Bronchial epithelial cell (primary cell): ENCODE results near the gene CDCA5. TPM values are rescaled to one million over a fixed set of nuclear protein-coding genes. Genes with fewer than 3 reads are reported as not detected.
A peak's percentile ranks its signal among the peaks of the same experiment; 100 is the strongest.
"Not testable (repeated sequence)": the region's sequence is repeated elsewhere in the genome, so short reads cannot be mapped to it uniquely, and the experiment has no call there.

Experiments used
- DNase-seq: peaks from one replicate; pipeline ENCODE4 v3.0.0-alpha.2; 2010; ENCODE audit warnings: low read depth
- FAIRE-seq: peaks from 2 replicates; lab custom pipeline; 2011; peaks lifted over from hg19 to GRCh38; lab: Jason Lieb, UNC
- H3K27me3 ChIP-seq: 2 replicates; pipeline ENCODE4 v1.5.1; 2011; ENCODE audit warnings: low read length; ENCODE audit not compliant: control insufficient read depth, insufficient read depth
- H3K36me3 ChIP-seq: 2 replicates; pipeline ENCODE4 v1.5.1; 2011; ENCODE audit warnings: low read length; ENCODE audit not compliant: control insufficient read depth, insufficient read depth
- H3K4me3 ChIP-seq: 2 replicates; pipeline ENCODE4 v1.5.1; 2011; ENCODE audit warnings: mild to moderate bottlenecking, low read depth, low read length, control low read depth
- CTCF ChIP-seq: IDR thresholded peaks from 2 replicates; pipeline ENCODE4 v1.5.1; 2011; ENCODE audit warnings: mild to moderate bottlenecking, moderate library complexity, low read length, control low read depth, inconsistent platforms; ENCODE audit not compliant: insufficient read depth, severe bottlenecking
- total RNA-seq: library from RNA; depleted of rRNA; stranded (reverse); fragments of >200 nt; gene quantifications from 2 replicates; pipeline ENCODE4 v1.2.1, GENCODE V29; 2014

The CDCA5 gene
- total RNA-seq, 1 donor from 2014 or later = 0.53 TPM

GRCh38 chr11:65120831-65121230 lies 37.0 kb upstream of the CDCA5 start:
- Histone ChIP-seq H3K27me3 (no peaks in the 10 kb centered on the region), H3K4me3 (peak overlapping the region; percentile 79), H3K36me3 (peaks cover 36% of the 10 kb centered on the region)
- FAIRE-seq (no peak), DNase-seq (no peak)
- no peak for TF ChIP-seq CTCF

GRCh38 chr11:65119670-65119995 lies 35.8 kb upstream of the CDCA5 start:
- no peak for TF ChIP-seq CTCF
- Histone ChIP-seq H3K4me3 (no peak overlapping the region), H3K36me3 (peaks cover 29% of the 10 kb centered on the region), H3K27me3 (no peaks in the 10 kb centered on the region)
- FAIRE-seq = no peak
- DNase-seq = no peak

- not testable (repeated sequence) for H3K27me3 ChIP-seq, H3K4me3 ChIP-seq, DNase-seq, FAIRE-seq
- H3K36me3 ChIP-seq = peaks cover 26% of the 10 kb centered on the region
These were observed 35.2 kb upstream of the CDCA5 start for GRCh38 chr11:65118891-65119669.

- H3K27me3 ChIP-seq = no peaks in the 10 kb centered on the region
- H3K36me3 ChIP-seq = peaks cover 26% of the 10 kb centered on the region
- no peak for TF ChIP-seq CTCF
- FAIRE-seq (no peak), DNase-seq (no peak)
- H3K4me3 ChIP-seq = no peak overlapping the region
These were observed 34.4 kb upstream of the CDCA5 start for GRCh38 chr11:65118097-65118837.

GRCh38 chr11:65117206-65118096 lies 33.6 kb upstream of the CDCA5 start, which contains the start of gene ZNHIT2:
ZNHIT2 (minus strand) TSS chr11:65117701; CDS start chr11:65117653, 48 bp downstream.
- FAIRE-seq = peak; percentile 7

More at GRCh38 chr11:65117206-65118096, 33.6 kb upstream of the CDCA5 start, which contains the start of gene ZNHIT2:
- Histone ChIP-seq H3K4me3 (peak within 1 kb of the TSS; percentile 84), H3K27me3 (no peaks in the 10 kb centered on the region), H3K36me3 (peaks cover 26% of the 10 kb centered on the region)
- DNase-seq = peak; percentile 97
- TF ChIP-seq CTCF = peak; percentile 92
